OCI-LY1 (cell line): Measurements from ENCODE around the gene OS9.

ENCODE experiments used
- H2AFZ ChIP-seq: fragments of 200-600 bp; sonication (generic), shearing (Covaris generic); 2 replicates; pipeline ENCODE4 v1.6.0; 2014; ENCODE audit warnings: antibody characterized with exemption, mild to moderate bottlenecking, low read length
- H3F3A ChIP-seq: fragments of 200-600 bp; sonication (generic), shearing (Covaris generic); 2 replicates; pipeline ENCODE4 v1.6.0; 2014; ENCODE audit warnings: mild to moderate bottlenecking, antibody characterized with exemption, low read length, moderate library complexity; ENCODE audit not compliant: insufficient read depth
- H3K27ac ChIP-seq: fragments of 200-600 bp; sonication (generic); 2 replicates; pipeline ENCODE4 v1.5.1; 2014; ENCODE audit warnings: low read length, mixed run types, mild to moderate bottlenecking, low read depth; ENCODE audit not compliant: poor library complexity, severe bottlenecking
- H3K27me3 ChIP-seq: fragments of 200-600 bp; sonication (generic); 2 replicates; pipeline ENCODE4 v1.6.0; 2014; ENCODE audit warnings: antibody characterized with exemption, mild to moderate bottlenecking, low read length, moderate library complexity; ENCODE audit not compliant: insufficient read depth
- H3K36me3 ChIP-seq: fragments of 200-600 bp; sonication (generic); 2 replicates; pipeline ENCODE4 v1.6.1; 2014; ENCODE audit warnings: mild to moderate bottlenecking, antibody characterized with exemption, low read length, moderate library complexity, mixed read lengths; ENCODE audit not compliant: insufficient read depth
- H3K4me1 ChIP-seq: fragments of 200-600 bp; sonication (generic); 2 replicates; pipeline ENCODE4 v1.5.1; 2014; ENCODE audit warnings: mild to moderate bottlenecking, low read length, moderate library complexity; ENCODE audit not compliant: insufficient read depth, severe bottlenecking
- H3K4me2 ChIP-seq: fragments of 200-600 bp; sonication (generic), shearing (Covaris generic); 2 replicates; pipeline ENCODE4 v1.6.1; 2014; ENCODE audit warnings: low read length
- H3K4me3 ChIP-seq: fragments of 200-600 bp; sonication (generic); 2 replicates; pipeline ENCODE4 v1.5.1; 2014; ENCODE audit warnings: low read length, low read depth, mild to moderate bottlenecking, mixed read lengths; ENCODE audit not compliant: poor library complexity, severe bottlenecking
- H3K79me2 ChIP-seq: fragments of 200-600 bp; shearing (Covaris generic); 2 replicates; pipeline ENCODE4 v1.6.1; 2016; ENCODE audit warnings: mixed run types, low read length, mixed read lengths; ENCODE audit not compliant: insufficient read depth
- H3K9ac ChIP-seq: fragments of 200-600 bp; sonication (generic), shearing (Covaris generic); 2 replicates; pipeline ENCODE4 v1.6.1; 2014; ENCODE audit warnings: mild to moderate bottlenecking, low read length, mixed read lengths
- H3K9me2 ChIP-seq: fragments of 200-600 bp; sonication (generic), shearing (Covaris generic); 2 replicates; pipeline ENCODE4 v1.6.1; 2014; ENCODE audit warnings: low read depth, mild to moderate bottlenecking, low read length, mixed read lengths
- H3K9me3 ChIP-seq: fragments of 200-600 bp; shearing (Covaris generic); 2 replicates; pipeline ENCODE4 v1.6.1; 2014; ENCODE audit warnings: low read length, mixed read lengths
- H4K20me1 ChIP-seq: fragments of 200-600 bp; sonication (generic), shearing (Covaris generic); 2 replicates; pipeline ENCODE4 v1.6.0; 2016; ENCODE audit warnings: mild to moderate bottlenecking, low read length; ENCODE audit not compliant: insufficient read depth
- CTCF ChIP-seq: fragments of 200-600 bp; sonication (generic), shearing (Covaris generic); IDR thresholded peaks from 2 replicates; pipeline ENCODE4 v1.5.1; 2017; ENCODE audit warnings: mild to moderate bottlenecking, antibody characterized with exemption, low read length, moderate library complexity, mixed read lengths
- EZH2 ChIP-seq: fragments of 200-600 bp; sonication (generic), shearing (Covaris generic); IDR thresholded peaks from 2 replicates; pipeline ENCODE4 v1.8.0; 2017; ENCODE audit warnings: borderline replicate concordance, mixed run types, mild to moderate bottlenecking, antibody characterized with exemption, low read length, moderate library complexity, mixed read lengths

The OS9 gene

GRCh38 chr12:57762463-57762862 lies 68.5 kb downstream of the OS9 start:
- H3K79me2 ChIP-seq = no peaks in the 10 kb centered on the region
- peaks cover 20% of the 10 kb centered on the region for H3K4me1 ChIP-seq
- H3K27me3 ChIP-seq = peaks cover 24% of the 10 kb centered on the region
- no peaks in the 10 kb centered on the region for H4K20me1 ChIP-seq
- TF ChIP-seq EZH2 (no peak), CTCF (no peak)
- H2AFZ ChIP-seq = no peak overlapping the region
- peaks cover 27% of the 10 kb centered on the region for H3K36me3 ChIP-seq
- H3K9me2 ChIP-seq = no peaks in the 10 kb centered on the region
- no peaks in the 10 kb centered on the region for H3K9me3 ChIP-seq
- H3K9ac ChIP-seq = no peak overlapping the region
- no peak overlapping the region for H3K4me2 ChIP-seq
- no peak overlapping the region for H3K4me3 ChIP-seq
- no peaks in the 10 kb centered on the region for H3F3A ChIP-seq
- no peak overlapping the region for H3K27ac ChIP-seq

DNA sequence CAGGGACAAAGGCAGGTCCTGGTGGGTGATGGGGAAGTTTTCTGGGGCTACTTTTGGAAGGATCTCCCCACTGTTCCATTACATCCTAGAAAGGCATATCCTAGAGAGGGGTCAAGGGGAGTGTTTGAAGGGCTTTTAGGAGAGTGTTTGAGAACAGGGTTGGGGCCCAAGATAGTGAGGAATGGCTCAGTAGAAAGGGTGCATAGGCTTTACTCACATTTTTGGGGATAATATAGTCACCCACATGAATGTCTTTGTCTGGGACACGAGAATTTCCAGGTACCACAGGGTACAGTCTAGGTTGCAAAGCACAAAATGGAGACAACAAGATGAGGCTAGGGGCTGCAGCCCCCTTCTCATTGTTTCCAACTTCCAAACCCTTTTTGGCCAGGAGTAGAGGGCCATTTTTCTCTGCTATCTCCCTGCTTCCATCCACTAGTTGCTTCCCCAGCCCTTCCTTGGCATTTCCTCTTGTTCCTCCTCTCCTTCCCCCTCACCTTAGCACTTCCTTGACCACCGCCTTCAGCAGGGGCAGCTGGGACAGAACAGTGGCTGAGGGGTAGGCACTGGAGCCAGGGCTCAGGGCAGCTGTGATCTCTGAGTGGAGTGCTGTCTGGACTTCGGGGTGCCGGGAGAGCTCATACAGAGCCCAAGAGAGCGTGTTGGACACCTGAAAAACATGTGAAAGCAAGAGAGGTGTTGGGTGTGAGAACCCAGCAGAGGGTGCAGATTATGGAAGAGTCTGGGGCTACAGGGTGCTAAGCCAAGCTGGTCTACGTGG lies 70.1 kb downstream of the OS9 start:
- Histone ChIP-seq H3K4me3 (no peak overlapping the region), H3K4me1 (peaks cover 20% of the 10 kb centered on the region), H4K20me1 (no peaks in the 10 kb centered on the region), H3K9me2 (no peaks in the 10 kb centered on the region), H3K27me3 (peaks cover 24% of the 10 kb centered on the region), H3F3A (no peaks in the 10 kb centered on the region), H3K36me3 (peaks cover 25% of the 10 kb centered on the region), H3K9me3 (no peaks in the 10 kb centered on the region), H2AFZ (no peak overlapping the region), H3K9ac (no peak overlapping the region), H3K79me2 (no peaks in the 10 kb centered on the region), H3K27ac (no peak overlapping the region), H3K4me2 (no peak overlapping the region)
- TF ChIP-seq CTCF (no peak), EZH2 (no peak)

- Histone ChIP-seq H3K27ac (no peak overlapping the region), H3K4me3 (peak overlapping the region; percentile 47), H4K20me1 (no peaks in the 10 kb centered on the region), H3K4me2 (peak overlapping the region; percentile 66), H3K36me3 (peaks cover 26% of the 10 kb centered on the region), H3K9me3 (no peaks in the 10 kb centered on the region), H2AFZ (no peak overlapping the region), H3K9me2 (no peaks in the 10 kb centered on the region), H3K4me1 (peaks cover 20% of the 10 kb centered on the region), H3K9ac (peak overlapping the region; percentile 36; the same call in 1 of the 2 replicates), H3K27me3 (peaks cover 24% of the 10 kb centered on the region), H3F3A (no peaks in the 10 kb centered on the region), H3K79me2 (no peaks in the 10 kb centered on the region)
- TF ChIP-seq CTCF = no peak
- no peak for TF ChIP-seq EZH2
Observed at GRCh38 chr12:57764662-57765002, 70.7 kb downstream of the OS9 start.
